GM12801 (cell line): ENCODE data around the gene GLRA1.

Experiments
- TF ChIP-seq, protein P1 (sequence below): IDR thresholded peaks from one replicate; pipeline ENCODE4 v1.5.1; 2011; ENCODE audit warnings: control low read depth; ENCODE audit not compliant: insufficient read length; ENCODE audit errors: extremely low read depth

GLRA1 gene

DNA sequence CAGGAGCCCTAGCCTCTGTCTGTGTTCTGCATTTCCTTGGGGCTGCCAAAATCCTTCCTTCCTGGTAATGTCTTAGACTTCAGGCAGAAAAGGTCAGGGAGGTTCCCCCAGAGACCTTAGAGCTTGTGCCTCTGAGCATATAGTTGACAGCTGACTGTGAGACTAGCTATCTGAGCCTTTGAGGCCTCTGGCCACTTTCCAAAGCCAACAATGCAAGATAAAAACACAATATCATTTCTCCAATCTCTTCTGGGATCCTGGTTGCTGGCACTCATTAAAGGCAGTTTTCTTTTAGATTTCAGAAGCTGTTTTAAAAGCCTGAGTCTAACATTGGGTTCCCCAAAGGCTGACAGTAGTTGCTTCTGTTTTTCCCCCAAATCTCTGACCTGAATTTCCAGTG, 13.2 kb upstream of the GLRA1 start:
- TF ChIP-seq, protein P1, sequence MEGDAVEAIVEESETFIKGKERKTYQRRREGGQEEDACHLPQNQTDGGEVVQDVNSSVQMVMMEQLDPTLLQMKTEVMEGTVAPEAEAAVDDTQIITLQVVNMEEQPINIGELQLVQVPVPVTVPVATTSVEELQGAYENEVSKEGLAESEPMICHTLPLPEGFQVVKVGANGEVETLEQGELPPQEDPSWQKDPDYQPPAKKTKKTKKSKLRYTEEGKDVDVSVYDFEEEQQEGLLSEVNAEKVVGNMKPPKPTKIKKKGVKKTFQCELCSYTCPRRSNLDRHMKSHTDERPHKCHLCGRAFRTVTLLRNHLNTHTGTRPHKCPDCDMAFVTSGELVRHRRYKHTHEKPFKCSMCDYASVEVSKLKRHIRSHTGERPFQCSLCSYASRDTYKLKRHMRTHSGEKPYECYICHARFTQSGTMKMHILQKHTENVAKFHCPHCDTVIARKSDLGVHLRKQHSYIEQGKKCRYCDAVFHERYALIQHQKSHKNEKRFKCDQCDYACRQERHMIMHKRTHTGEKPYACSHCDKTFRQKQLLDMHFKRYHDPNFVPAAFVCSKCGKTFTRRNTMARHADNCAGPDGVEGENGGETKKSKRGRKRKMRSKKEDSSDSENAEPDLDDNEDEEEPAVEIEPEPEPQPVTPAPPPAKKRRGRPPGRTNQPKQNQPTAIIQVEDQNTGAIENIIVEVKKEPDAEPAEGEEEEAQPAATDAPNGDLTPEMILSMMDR = no peak

DNA sequence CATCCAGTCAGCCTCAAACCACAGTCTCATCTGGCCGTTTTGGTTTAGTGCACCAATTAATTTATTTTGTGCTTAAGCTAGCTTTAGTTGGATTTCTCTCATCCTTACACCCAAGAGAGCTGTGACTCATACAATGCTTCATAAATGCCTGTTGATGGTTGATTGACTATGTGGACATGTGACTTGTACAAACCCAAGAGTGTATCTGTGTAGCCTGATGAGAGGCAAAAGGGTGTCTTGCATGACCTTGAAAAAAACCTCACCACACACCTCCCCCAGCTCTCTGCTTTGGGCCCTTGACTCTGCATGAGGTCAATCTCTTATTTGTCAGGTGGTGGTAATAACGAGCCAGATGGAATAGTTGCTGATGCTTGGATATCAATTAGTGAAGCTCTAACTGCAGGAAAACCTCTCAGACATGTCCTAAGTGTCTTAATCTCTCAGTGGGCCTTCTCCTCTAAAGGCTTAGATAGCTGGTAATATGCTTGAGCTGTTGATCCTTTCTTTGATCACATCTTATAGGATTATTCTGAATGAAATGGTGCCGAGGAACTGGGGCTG, 10.6 kb upstream of the GLRA1 start:
- TF ChIP-seq, protein P1 = no peak

DNA sequence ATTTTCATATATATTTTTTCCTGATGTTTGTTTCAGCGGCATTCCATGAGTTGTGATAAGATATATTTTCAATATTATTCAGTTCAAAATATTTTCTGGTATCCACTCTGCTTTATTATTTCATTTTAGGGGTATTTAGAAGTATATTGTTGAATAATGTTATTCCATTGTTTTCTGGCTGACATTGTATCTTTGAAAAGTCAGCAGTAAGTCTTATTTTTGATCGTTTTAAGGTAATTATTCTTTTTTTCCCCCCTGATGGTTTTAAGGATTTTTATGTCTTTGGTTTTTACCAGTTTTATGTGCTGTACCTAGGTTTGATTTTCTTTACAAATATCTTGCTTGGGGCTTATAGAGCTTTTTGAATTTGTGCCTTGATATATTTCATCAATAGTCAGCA, 6.6 kb upstream of the GLRA1 start:
- TF ChIP-seq, protein P1 = no peak

GRCh38 chr5:151926188-151926587, 1.5 kb upstream of the GLRA1 start:
- TF ChIP-seq, protein P1 = no peak

- TF ChIP-seq, protein P1 = no peak
These were observed 689 bp upstream of the GLRA1 start for GRCh38 chr5:151925340-151925739.

DNA sequence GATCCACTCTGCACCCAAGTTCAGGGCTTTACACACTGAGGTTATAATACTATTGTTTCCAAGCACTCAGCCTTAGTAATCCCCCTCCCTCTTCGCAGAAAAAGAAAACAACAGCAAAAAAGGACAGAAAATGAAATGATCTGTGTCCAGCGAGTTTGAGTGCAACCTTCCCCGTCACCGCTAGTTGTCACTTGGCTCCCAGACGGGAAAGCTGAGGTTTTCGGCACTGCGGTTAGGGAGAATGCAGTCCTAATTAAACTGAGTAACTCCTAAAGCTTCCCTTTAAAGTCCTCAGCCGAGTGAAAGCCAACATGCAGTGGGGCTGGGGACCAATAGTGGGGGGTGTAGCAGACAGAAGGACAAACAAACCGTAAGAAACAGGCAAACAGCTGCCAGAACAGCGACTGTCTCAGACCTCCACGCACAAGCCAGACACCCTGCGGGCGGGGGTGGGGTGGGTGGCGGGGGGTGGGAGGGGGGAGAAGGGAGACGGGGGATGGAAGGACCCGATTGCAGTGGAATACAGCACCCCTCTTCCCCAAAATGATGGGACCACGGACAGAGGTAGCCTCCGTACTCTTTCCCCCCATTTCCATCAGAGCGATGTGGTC, 680 bp downstream of the GLRA1 start:
- TF ChIP-seq, protein P1 = no peak

- TF ChIP-seq, protein P1 = no peak
These were observed 2.7 kb downstream of the GLRA1 start for GRCh38 chr5:151921916-151922315.
